ENCODE measurements around the gene CACNG1.
"Not testable (repeated sequence)": the region's sequence is repeated elsewhere in the genome, so short reads cannot be mapped to it uniquely, and the experiment has no call there.

CACNG1 gene

DNA sequence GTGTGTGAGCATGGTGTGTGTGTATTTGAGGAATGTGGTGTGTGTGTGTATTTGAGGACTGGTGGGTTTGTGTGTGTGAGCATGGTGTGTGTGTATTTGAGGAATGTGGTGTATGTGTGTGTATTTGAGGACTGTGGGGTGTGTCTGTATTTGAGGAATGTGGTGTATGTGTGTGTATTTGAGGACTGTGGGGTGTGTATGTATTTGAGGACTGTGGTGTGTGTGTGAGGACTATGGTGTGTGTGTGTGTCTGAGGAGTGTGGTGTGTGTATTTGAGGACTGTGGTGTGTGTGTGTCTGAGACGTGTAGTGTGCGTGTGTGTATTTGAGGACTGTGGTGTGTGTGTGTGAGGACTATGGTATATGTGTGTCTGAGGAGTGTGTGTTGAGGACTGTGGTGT, 18.0 kb upstream of the CACNG1 start:
- peak; percentile 5 for DNase-seq

DNA sequence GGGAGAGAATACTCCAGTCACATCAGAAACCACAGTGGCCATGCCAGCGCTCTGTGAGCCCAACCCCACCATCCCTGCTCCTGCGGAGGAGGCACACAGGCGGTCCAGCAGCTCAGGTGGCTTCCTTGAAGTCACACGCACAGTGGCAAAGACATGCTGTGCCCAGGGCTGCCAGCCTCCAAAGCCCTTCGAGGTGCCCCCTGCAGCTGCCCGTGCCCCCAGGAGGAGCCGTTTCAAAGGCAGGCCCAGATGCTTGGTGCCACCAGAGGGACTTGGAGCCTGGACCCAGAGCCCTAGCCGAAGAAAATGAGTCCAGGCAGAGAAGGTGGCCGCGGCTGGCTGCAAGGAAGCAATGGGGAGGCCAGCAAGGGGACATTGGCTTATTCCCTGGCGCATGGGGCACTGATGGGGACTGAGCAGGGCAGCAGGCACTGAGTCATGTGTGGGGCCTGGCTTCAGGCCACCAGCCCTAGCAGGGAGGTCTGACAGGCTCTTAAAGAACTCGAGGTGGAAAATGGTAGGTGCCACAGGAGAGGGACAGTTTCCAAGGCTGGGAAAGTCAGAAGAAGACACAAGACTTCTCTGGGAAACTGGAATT, 17.2 kb upstream of the CACNG1 start:
- DNase-seq: no peak

DNA sequence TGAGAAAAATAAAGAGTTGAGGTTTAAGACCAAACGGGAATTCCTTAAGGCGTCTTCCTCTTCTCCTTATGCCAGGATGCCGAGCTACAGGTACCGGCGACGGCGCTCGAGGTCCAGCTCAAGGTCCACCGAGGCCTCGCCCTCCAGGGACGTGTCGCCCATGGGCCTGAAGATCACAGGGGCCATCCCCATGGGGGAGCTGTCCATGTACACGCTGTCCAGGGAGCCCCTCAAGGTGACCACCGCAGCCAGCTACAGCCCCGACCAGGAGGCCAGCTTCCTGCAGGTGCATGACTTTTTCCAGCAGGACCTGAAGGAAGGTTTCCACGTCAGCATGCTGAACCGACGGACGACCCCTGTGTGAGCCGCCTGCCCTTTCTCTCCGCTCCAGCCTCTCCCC, 13.7 kb upstream of the CACNG1 start:
- no peak for DNase-seq

DNA sequence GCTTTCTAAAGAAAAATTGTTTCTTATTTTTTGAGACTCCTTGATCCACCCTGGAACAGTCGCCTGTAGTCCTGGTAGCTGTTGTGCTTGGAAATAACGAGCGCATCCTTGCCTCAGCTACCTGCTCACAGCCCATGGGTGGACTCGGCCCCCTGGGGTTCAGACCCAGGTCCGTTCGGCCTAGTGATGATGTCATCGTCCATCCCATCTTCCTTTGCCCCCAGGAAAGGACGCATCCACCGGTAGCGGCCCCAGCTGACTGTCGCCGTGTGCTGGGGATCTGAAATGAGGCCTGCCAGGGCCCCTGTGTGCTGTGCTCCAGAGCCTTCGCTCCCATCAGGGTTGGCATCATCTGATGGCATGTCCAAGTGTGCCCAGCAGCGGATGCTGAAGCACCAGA, 12.0 kb upstream of the CACNG1 start:
- DNase-seq: no peak

DNA sequence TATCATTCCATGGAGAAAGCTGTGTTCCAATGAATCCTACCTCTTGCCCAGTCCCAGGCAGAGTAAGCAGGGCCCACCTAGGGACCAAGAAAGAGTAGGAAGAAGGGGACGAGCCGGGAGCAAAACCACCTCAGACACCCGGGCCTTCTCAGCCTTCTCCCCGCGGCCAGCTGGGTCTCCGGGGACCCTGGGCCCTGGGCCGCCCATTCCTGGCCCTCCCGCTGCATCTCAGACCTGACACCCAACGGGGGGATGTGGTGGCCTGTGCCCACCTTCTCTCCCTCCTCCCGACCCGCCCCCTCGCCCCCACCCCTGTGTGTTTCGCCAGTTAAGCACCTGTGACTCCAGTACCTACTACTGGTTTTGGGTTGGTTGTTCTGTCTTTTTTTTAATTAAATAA, 11.4 kb upstream of the CACNG1 start:
- DNase-seq: no peak

DNA sequence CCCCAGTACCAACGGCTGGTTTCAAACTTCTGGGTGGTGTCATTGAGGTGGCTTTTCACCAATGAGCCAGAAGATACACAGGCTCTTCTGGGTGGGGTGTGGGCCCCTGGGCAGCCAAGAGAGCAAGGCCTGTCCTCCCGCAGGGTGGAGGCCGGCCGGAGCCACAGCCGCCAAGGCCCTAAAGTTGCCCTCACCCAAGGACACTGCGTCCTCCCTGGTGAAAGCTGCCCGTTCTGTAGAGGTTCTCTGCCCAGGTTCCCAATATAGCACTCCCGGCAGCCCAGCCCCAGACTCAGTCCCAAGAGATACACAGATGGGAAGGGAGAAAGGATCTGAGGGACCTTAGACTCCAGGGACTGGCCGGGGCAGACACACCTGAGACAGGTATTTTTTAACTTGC, 10.7 kb upstream of the CACNG1 start:
- DNase-seq: no peak

DNA sequence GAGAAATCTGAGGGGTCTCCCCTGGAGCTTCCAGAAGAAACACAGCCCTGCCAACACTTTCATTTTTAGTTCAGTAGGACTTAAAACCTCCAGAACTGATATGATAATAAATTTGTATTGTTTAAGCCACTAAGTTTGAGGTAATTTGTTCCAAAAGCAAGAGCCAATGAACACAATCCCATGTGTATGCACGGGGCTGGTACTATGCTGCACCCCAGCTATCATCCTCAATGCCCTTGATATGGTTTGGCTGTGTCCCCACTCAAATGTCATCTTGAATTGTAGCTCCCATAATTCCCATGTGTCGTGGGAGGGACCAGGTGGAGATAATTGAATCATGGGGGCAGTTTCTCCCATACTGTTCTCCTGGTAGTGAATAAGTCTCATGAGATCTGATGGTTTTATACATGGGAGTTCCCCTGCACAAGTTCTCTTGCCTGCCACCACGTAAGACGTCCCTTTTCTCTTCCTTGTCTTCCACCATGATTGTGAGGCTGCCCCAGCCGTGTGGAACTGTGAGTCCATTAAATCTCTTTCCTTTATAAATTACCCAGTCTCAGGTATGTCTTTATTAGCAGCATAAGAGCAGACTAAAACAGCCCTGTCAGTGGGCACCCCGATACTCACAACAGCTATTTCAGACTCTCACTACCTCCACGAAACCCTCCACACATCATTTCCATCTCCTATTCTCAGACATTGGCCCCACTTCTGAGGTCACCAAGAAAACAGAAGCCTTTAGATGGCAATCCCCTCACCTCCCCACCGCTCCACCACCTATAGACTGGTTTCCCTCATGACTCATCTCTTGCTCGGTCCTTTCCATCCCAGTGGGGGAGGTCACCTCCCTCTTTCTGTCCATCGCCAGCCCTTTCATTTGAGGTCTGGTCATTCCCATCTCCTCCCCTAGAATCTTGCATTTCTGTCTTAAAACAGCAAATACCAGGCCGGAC, 8.9 kb upstream of the CACNG1 start:
- DNase-seq: no peak

DNA sequence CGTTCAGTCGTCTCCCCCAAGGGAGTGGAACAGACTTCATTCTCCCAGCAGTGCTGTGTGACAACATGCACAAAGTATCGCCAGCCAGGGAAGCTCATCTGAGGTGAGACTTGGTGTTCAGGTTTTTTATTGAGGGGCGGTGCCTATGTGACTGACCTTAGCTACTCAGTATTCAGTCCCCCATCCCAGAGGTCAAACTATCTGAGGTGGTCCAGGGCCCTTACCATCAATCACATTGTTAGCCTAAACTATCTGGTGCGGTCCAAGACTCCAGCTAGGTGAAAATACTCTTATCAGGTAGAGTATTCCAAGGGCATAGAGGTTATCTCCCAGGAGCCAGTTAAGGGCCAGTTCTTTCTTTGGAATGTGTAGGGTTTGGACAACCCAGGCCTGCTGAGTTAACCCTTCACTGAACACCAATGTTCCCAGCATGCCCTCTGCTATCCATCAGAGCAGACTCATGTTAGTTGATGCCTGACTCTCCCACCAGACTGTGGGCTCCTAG, 5.4 kb upstream of the CACNG1 start:
- DNase-seq: no peak

DNA sequence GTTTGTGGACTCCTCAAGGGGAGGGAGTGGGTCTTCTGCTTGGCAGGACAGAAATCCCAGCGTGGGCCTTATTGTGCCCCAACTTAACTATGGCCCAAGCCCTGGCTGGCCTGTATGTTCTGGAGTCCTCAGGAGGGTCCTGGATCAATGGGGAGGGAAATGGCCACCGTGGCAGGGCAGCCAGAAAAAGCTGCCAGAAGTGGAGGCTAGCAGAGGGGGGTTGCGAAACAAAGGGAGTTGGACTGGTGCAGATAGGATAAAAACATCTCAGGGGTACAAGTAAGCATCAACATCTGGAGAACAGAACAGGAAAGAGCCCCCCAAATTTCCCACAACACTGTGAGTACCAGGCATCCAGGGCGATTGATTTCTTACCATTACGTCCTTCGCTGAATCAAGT, 3.7 kb upstream of the CACNG1 start:
- no peak for DNase-seq

DNA sequence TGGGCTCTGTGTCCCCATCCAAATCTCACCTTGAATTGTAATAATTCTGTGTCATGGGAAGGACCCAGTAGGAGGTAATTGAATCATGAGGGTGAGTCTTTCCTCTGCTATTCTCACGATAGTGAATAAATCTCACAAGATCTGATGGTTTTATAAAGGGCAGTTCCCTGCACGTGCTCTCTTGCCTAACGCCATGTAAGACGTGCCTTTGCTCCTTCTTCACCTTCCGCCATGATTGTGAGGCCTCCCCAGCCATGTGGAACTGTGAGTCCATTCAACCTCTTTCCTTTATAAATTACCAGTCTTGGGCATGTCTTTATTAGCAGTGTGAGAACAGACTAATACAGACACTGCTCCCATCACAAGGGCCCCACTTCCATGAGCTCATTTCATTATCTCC, 3.2 kb upstream of the CACNG1 start:
- DNase-seq: not testable (repeated sequence)

DNA sequence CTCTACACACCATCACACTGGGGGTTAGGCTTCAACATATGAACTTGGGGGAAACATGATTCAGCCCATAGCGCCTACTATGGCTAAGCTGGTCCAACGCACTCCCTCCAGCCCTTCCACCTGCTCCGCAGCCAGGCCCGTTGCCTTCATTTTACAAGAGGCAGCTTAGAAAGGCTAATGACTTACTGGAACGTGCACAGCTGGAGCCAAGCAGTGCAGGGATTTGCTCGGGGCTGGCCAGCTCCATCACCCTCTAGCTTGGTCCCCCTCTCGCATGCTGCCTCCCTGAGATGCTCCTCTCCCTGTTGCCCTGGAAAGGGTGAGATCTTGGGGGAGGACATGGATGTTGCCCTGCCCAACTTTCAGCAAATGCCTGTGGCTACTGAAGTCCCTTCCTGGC, 2.8 kb upstream of the CACNG1 start:
- no peak for DNase-seq

DNA sequence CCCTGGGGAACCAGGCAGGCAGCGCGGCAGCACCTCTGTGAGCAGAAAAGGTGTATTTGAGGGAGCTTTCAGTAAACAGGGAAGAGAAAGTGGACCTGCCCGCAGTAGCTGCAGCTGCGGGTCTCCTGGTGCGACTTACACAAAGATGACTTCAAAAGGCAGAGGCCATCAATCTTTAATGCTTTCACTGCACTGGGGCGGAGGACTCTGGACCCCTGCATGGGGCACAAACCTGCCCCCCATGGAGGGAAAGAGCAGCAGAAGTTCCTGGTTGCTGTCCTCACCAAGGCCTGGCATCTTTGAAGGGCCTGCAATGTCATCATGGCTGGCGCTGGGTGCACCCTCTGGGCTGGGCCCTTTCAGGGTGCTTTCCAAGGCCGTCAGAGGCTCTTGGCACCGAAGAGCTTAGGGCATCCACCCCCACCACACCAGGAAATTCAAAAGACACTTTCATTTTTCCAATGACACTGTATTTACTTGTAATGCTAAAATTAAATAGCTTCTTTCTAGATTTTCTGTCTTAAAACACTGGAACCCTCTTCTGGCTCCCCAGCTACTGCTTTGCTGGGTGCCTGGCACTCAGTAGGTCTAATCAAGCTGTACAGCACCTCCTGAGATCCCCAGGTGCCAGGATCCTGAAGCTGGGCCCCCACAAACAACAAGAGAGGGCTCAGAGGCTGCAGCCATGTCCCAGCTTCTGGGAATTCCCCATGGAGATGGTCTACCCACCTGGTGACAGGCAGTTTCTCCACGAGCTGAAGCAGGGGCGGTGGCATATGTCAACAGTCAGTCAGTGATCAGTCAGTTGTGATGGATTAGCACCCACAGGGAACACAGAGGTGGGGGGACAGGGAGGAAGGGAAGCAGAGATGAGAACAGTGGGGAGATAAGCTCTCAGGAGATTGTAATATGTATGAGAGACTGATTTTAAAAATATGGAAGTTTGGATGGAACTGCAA, 2.1 kb upstream of the CACNG1 start:
- no peak for DNase-seq

DNA sequence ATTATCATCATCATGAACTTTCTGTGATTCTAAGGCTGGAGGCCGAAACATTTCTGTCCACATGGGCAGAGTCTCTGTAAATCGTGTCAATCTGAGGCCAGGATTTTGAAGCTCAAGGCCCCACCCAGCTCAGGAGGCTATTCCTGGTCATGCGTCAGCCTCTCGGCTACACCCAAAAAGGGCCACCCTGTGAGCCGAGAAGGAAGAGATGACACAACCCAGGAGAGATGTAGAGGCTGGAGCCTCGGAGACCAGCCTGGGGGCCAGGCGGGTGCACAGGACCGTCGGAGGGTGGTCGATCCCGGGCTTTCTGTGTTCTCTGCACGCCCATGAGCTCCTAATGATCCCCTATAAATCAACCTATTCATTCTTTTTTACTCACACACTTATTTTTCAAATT, 1.1 kb upstream of the CACNG1 start:
- no peak for DNase-seq

DNA sequence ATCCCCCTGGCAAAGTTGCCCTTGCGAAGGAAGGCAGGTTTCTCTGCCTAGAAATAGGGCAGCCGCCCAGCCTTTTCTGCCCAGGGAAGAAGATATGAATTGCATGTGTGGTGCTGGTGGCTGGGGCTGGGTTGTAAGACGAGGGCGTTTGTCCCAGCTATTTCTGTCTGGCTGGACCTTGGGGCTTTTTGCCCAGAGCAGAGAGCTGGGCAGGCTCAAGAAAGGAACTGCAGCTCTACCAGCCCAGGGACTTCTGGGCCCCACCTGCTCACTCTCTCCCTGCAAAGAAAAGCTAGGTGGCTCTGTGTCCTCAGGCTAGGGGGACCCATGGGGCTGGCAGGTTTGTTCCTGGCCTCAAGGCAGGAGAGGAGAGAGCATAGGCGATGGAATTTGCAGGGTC, 586 bp downstream of the CACNG1 start:
- no peak for DNase-seq

DNA sequence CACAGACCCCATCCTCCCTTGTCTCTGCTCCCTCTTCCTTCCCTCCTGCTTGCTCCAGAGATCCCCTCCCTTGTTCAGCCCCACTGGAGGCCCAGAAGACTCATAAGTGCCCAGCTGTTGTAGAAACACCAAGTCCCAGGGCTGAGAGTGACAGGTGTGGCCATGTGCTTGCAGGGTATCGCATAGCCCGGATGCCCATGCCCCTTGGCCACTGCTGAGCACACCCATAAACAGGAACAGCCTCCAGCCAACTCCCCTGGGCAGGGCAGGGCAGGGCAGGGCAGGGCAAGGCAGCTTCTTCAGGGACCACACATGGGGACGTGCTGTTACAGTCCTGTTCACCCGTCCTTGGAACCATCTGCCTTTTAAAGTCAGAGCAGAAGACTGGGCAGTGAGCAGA, 2.0 kb downstream of the CACNG1 start:
- DNase-seq: no peak

DNA sequence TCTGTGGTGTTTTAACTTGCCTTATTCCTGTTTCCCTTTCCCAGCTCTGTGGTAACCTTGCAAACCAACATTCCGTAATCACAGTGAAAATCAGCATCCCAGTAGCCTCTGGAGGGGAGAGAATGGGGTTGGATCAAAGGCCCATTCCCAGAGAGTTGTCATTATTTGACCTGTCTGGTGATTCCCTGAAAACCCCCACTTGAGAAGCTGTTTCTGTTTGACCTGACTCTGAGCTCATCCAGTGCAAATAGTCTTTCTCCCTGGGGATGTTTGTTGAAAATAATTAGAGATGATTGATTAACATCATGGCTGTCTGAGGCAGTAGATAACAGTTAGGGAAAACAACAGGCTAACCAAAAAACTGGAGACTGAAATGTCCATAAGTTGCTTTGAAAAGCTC, 3.0 kb downstream of the CACNG1 start:
- DNase-seq: no peak

DNA sequence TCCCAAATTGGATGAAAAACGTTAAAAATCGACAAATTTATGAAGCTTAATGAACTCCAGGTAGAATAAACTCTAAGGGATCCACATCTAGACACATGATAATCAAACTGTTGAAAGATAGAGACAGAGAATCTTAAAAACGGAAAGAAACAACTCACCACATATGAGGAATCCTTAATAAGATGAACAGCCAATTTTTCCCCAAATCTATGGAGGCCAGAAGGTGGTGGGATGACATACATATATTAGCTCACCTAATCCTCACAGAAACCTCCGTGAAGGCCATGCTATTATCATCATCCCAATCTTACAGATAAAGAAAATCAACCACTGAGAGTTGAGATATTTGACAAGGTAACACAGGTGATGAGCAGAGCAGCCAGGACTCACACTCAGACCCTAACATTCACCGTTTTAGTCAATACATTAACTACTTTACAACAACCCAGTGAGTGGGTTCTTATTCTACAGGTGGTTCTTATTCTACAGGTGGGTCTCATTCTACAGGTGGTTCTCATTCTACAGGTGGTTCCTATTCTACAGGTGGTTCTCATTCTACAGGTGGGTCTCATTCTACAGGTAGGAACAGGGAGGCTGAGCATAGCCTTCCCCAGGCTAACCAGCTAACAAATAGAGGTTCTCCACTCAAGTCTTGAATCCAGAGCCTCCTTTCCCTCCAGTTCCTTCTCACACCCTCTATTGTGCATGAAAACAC, 4.8 kb downstream of the CACNG1 start:
- no peak for DNase-seq

DNA sequence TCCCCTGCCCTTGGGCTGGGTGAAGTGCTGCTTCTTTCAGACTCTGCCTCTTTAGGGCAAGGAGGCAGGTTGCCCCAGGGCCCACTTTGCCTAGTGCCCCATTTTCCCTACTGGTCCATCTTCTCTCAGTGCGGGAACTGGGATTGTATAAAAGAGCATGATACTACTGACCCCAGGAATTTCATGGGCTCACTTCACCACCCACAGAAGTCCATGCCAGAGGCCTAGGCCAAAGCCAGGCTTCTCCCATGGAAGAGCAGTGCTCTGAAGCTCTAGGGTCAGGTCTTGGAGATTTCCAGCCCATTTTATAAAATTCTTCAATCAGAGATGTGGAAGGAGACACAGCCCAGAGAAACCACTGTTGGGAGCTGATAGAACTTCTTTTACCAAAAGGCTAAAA, 5.7 kb downstream of the CACNG1 start:
- no peak for DNase-seq

DNA sequence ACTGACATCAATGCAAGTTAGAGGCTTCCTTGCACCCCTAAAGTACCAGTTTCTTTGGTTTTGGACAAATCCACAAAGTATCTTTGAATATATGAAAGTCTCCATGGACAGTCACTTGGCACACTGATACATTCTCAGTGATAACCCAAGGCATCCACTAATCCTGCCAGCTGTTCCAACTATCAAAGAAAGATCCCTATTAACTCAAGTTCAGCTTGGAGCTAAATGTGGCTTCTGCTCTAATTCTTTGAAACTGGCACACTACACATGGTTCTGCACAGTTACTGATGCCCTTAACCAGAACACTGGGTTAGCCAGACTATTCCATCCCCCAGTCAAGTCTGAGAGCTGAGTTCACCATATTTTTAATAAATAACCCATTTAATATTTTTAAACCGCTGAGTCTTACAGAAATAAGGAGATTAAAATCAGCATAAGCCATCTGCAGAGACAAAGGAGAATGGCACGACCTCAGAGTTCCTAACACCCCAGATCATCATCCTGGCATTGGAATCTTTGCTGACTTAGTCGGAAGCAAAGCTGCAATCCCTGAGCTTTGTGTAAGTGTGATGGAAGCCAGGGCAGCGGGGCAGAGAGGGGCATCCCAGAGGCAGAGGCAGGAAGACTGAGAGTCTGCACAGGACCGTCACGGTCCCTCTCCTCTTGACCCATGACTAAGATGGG, 6.3 kb downstream of the CACNG1 start:
- no peak for DNase-seq

DNA sequence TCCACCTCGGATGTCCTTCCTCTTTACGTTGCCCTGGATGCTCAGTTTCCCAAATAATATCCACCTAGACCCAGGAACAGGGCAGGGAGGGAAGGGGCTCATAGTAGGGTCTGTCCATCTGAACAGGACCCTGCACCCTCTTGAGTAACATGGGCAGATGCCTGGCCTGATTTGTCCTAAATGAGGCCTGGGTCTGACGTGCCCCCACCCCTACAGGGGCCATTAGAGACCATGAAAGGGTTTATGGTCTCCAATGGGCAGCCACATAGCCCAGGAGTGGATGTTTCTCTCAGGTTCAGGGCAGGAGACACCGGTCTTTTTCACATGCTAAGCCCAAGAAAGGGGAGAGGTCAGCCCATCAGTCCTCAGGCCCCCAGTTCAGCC, 6.8 kb downstream of the CACNG1 start:
- no peak for DNase-seq

DNA sequence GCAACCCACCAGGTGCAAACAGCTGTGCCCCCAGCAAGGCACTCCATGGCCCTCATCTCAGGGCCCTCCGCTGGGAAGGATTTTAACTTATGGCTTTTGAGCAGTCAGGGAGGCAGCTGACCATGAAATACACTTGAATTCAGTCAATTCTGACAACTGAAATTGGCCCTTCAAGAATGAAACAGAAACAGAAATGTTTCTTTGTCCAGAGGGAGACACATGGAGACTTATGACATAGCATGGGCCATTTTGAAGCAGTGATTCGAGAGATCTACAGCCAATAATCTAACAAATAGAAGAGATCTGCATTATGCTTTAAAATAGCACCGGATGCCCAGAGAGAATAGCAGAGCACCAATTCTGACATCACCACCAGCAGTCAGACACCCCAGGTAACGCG, 7.5 kb downstream of the CACNG1 start:
- DNase-seq: no peak

Data from fibroblast of skin of right biceps (primary cell).